ENCODE results near the gene TNFRSF14. TPM values are rescaled to one million over a fixed set of nuclear protein-coding genes. Genes with fewer than 3 reads are reported as not detected.

TNFRSF14 gene
- total and polyA plus RNA-seq, 2 of the 13 experiments (the other 11 are each of a cell fraction or from before 2014, with no cell fraction given) = 11.9 to 49.9 TPM

DNA sequence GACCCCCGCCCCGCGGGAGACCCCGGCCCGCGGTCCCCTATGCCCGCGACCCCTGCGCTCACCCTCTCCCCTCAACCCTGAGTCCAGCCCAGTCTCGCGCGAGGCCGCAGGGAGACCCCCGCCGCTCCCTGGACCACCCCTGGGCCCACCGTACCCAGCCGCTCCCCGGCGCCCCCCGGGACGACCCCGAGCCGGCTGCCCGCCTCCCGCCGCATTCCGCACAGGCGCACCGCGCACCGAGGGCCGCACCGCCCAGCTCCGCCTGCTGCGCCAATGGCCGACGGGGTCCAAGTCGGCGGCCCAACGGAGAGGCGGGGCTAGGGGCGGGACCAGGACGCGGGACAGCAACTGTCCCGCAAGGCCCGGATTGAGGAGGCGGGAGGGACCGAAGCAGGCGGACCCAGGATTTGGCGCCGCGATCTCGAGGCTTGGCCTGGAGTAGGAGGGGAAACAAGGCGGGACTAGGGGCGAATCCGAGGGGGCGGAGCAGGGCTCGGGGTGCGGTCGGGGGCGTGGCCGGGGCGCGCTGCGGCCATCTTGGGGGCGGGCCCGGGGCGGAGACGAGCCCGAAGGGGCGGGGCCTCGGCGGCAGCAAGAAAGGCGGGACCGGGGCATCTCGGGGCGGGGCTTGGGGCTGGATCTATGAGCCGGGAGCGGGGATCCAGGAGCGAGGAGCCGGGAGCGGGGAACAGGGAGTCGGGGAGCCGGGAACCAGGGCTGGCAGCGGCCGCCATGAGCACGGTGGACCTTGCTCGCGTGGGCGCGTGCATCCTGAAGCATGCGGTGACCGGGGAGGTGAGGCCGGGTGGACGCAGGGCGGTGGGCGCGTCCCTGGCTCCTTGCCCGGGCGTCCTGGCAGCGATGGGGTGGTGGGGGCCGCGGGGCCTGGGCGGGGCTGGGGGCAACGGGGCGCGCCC lies 30.2 kb downstream of the TNFRSF14 start, which contains the start of gene PRXL2B (continued):
- TF ChIP-seq, protein P1, sequence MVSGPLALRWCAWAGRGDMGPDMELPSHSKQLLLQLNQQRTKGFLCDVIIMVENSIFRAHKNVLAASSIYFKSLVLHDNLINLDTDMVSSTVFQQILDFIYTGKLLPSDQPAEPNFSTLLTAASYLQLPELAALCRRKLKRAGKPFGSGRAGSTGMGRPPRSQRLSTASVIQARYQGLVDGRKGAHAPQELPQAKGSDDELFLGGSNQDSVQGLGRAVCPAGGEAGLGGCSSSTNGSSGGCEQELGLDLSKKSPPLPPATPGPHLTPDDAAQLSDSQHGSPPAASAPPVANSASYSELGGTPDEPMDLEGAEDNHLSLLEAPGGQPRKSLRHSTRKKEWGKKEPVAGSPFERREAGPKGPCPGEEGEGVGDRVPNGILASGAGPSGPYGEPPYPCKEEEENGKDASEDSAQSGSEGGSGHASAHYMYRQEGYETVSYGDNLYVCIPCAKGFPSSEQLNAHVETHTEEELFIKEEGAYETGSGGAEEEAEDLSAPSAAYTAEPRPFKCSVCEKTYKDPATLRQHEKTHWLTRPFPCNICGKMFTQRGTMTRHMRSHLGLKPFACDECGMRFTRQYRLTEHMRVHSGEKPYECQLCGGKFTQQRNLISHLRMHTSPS (CRISPR knock-in tag; IDR thresholded peaks at IDR 0.05; ENCODE audit: low read depth) = 0 out of 2 replicates have a peak, but pooled peaks have one; percentile 52
- TF ChIP-seq, protein P2, sequence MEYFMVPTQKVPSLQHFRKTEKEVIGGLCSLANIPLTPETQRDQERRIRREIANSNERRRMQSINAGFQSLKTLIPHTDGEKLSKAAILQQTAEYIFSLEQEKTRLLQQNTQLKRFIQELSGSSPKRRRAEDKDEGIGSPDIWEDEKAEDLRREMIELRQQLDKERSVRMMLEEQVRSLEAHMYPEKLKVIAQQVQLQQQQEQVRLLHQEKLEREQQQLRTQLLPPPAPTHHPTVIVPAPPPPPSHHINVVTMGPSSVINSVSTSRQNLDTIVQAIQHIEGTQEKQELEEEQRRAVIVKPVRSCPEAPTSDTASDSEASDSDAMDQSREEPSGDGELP (IDR thresholded peaks at IDR 0.05; ENCODE audit: borderline replicate concordance, low read depth) = no peak
- TF ChIP-seq, protein P3, sequence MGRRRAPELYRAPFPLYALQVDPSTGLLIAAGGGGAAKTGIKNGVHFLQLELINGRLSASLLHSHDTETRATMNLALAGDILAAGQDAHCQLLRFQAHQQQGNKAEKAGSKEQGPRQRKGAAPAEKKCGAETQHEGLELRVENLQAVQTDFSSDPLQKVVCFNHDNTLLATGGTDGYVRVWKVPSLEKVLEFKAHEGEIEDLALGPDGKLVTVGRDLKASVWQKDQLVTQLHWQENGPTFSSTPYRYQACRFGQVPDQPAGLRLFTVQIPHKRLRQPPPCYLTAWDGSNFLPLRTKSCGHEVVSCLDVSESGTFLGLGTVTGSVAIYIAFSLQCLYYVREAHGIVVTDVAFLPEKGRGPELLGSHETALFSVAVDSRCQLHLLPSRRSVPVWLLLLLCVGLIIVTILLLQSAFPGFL (CRISPR knock-in tag; IDR thresholded peaks at IDR 0.05) = no peak
- TF ChIP-seq ZNF577 (CRISPR knock-in tag; IDR thresholded peaks at IDR 0.05; ENCODE audit: borderline replicate concordance, low read depth) = no peak
- no peak for TF ChIP-seq ZNF160 (CRISPR knock-in tag; IDR thresholded peaks at IDR 0.05)
- no peak for TF ChIP-seq MATR3 (CRISPR knock-in tag; IDR thresholded peaks at IDR 0.05)
- no peak for TF ChIP-seq ZNF672 (CRISPR knock-in tag; IDR thresholded peaks at IDR 0.05)
- no peak for TF ChIP-seq KLF11 (CRISPR knock-in tag; IDR thresholded peaks at IDR 0.05)
- no peak for TF ChIP-seq SOX6 (IDR thresholded peaks at IDR 0.05)
- TF ChIP-seq SOX6 (CRISPR knock-in tag; IDR thresholded peaks at IDR 0.05) = no peak
- TF ChIP-seq YEATS4 (CRISPR knock-in tag; IDR thresholded peaks at IDR 0.05; ENCODE audit: borderline replicate concordance) = peak; percentile 55; the same call in 1 of the 2 replicates
- no peak for TF ChIP-seq SOX5 (CRISPR knock-in tag; IDR thresholded peaks at IDR 0.05; ENCODE audit: borderline replicate concordance)
- TF ChIP-seq ZSCAN22 (CRISPR knock-in tag; IDR thresholded peaks at IDR 0.05) = no peak
- TF ChIP-seq ZSCAN25 (CRISPR knock-in tag; IDR thresholded peaks at IDR 0.05) = no peak
- TF ChIP-seq GZF1 (CRISPR knock-in tag; IDR thresholded peaks at IDR 0.05) = no peak
- TF ChIP-seq MTF1 (CRISPR knock-in tag; IDR thresholded peaks at IDR 0.05) = no peak
- TF ChIP-seq PAF1 (CRISPR knock-in tag; IDR thresholded peaks at IDR 0.05) = no peak
- TF ChIP-seq SNRNP70 (IDR thresholded peaks at IDR 0.05; ENCODE audit: low read depth, low read length) = no peak
- no peak for TF ChIP-seq MEF2D (CRISPR knock-in tag; IDR thresholded peaks at IDR 0.05)
- no peak for TF ChIP-seq ZNF496 (CRISPR knock-in tag; IDR thresholded peaks at IDR 0.05; ENCODE audit: insufficient replicate concordance)
- TF ChIP-seq ZNF33A (CRISPR knock-in tag; IDR thresholded peaks at IDR 0.05; ENCODE audit: borderline replicate concordance) = no peak
- TF ChIP-seq NFE2L1 (CRISPR knock-in tag; IDR thresholded peaks at IDR 0.05; ENCODE audit: borderline replicate concordance) = no peak
- TF ChIP-seq HOXA9 (CRISPR knock-in tag; IDR thresholded peaks at IDR 0.05; ENCODE audit: borderline replicate concordance) = no peak
- no peak for TF ChIP-seq HNRNPL (IDR thresholded peaks at IDR 0.05; ENCODE audit: low read depth, low read length)
- TF ChIP-seq, protein P4, sequence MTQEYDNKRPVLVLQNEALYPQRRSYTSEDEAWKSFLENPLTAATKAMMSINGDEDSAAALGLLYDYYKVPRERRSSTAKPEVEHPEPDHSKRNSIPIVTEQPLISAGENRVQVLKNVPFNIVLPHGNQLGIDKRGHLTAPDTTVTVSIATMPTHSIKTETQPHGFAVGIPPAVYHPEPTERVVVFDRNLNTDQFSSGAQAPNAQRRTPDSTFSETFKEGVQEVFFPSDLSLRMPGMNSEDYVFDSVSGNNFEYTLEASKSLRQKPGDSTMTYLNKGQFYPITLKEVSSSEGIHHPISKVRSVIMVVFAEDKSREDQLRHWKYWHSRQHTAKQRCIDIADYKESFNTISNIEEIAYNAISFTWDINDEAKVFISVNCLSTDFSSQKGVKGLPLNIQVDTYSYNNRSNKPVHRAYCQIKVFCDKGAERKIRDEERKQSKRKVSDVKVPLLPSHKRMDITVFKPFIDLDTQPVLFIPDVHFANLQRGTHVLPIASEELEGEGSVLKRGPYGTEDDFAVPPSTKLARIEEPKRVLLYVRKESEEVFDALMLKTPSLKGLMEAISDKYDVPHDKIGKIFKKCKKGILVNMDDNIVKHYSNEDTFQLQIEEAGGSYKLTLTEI (CRISPR knock-in tag; conservative IDR thresholded peaks at IDR 0.05) = no peak
- no peak for TF ChIP-seq TOPORS (CRISPR knock-in tag; IDR thresholded peaks at IDR 0.05)

All from HepG2 (cell line).